Activated CD4-positive, alpha-beta T cell treated with anti-CD3 and anti-CD28 coated beads for 48 hours (primary cell): ENCODE data around the gene PTGES.
"Not testable (repeated sequence)": the region's sequence is repeated elsewhere in the genome, so short reads cannot be mapped to it uniquely, and the experiment has no call there.

ENCODE experiments used
- DNase-seq: peaks from one replicate; pipeline ENCODE4 v3.0.0-alpha.2; 2020

The PTGES gene

DNA sequence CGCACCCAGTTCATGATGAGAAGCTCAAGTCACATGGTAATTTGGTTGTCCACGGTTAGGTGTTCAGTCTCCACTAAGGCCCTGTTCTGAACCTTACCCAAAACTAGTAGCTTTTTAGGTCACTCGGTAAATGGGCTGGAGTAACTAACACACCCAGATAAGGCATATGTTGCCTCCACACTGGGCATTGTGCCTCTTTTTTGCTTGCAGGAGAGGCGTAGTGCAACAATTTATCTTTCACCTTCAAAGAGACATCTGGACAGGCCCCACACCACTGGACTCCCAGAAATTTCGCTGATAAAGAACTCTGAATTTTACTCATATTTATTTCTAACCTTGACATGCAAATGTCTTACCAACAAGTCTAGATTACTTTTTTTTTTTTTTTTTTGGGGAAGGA is 16.8 kb upstream of the PTGES start:
- DNase-seq: no peak

DNA sequence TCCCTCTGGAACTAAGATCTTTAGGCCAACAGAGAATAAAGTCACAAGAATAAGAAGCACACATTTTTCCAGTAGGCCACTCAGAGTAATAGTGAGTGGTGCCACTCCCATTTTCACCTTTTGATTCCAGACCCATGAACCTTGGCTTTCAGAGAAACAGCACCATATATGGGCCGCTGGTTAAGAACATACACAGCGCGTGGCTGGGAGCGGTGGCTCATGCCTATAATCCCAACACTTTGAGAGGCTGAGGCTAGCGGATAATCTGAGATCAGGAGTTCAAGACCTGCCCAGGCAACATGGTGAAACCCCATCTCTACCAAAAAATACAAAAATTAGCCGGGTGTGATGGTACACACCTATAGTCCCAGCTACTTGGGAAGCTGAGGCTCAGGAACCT is 15.6 kb upstream of the PTGES start:
- no peak for DNase-seq

DNA sequence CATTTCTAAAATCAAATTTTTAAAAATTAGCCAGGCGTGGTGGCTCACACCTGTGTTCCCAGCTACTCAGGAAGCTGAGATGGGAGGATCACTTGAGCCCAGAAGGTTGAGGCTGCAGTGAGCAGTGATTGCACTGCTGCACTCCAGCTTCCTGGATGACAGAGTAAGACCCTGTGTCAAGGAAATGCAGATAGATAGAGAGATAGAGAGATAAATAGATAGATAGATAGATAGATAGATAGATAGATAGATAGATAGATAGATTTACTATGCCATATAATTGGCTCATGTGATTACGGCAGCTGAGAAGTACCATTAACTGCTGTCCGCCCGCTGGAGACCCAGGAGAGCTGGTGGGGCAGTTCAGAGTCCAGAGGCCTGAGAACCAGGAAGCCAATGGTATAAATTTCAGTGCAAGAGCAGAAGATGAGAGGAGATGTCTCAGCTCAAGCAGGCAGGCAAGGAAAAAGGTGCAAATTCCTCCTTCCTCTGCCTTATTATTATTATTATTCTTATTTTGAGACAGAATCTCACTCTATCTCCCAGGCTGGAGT is 13.0 kb upstream of the PTGES start:
- no peak for DNase-seq

DNA sequence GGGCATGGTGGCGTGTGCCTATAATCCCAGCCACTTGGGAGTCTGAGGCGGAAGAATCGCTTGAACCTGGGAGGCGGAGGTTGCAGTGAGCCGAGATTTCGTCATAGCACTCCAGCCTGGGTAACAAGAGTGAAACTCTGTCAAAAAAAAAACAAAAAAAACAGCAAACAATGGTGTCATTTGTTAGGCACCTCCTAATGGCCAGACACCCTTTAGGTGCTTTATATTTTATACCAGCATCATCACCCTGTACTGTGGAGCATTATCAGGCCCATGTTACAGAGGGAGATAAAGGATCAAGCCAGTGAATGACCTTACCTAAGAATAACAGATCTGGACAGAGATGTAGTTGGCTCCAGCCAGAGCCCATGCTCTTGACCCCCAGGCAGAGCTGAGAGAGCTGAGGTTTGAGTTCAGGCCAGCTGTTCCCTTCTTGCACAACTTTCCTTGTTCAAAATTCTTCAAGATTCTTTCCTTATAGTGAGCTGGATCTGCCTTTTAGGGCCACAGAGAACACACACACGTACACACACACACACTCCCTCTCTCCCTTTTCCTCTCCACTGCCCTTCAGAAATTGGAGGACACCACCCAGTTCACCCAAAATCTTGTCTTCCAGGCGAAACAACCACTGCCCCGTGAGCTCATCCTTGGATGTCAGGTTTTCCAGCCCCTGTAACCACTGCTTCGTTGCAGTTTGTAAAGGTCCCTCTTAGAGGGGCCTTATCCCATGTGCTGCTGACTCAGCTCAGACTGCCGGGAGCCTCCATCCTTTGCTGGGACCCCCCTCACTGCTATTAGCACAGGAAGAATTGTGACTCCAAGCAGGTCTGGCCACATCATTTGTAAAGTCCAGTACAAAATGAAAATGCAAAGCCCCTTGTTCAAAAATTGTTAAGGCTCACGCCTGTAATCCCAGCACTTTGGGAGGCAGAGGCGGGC is 10.4 kb upstream of the PTGES start:
- no peak for DNase-seq

DNA sequence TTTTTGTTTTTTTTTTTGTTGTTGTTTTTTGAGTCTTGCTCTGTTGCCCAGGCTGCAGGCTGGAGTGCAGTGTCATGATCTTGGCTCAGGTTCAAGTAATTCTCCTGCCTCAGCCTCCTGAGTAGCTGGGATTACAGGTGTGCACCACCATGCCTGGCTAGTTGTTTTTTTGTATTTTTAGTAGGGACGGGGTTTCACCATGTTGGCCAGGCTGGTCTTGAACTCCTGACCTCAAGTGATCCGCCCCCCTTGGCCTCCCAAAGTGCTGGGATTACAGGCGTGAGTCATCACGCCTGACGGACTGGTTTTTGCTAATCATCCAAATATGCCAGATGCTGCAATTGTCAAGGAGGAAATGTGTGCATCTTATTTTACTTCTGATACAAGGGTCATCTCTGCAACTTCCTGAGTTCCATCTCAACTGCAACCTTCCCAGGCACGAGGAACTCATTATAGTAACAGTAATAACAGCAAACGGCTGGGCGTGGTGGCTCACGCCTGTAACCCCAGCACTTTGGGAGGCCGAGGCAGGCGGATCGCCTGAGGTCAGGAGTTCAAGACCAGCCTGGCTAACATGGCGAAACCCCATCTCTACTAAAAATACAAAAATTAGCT is 9.6 kb upstream of the PTGES start:
- DNase-seq: not testable (repeated sequence)

DNA sequence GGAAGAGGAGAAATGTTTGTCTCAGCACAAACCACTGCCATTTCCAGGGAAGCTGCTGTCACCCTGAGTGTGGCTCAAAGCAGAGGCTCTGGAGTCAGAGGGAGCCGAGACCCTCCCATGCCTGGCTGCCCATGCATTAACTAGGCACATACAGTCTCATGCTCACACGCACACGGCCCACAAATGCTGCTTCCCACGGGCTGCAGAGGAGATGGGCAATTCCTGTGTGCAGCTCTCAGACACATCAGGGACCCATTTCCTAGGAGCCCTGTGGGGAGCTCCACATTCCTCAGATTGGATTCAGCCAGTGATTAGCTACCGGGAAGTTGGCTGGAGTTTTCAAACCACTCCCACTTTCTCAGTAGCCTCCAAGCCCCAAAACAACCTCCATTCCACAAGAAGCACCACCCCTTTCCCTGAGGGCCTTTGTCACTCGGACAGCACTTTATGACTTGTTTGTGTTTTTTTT is 9.1 kb upstream of the PTGES start:
- no peak for DNase-seq

DNA sequence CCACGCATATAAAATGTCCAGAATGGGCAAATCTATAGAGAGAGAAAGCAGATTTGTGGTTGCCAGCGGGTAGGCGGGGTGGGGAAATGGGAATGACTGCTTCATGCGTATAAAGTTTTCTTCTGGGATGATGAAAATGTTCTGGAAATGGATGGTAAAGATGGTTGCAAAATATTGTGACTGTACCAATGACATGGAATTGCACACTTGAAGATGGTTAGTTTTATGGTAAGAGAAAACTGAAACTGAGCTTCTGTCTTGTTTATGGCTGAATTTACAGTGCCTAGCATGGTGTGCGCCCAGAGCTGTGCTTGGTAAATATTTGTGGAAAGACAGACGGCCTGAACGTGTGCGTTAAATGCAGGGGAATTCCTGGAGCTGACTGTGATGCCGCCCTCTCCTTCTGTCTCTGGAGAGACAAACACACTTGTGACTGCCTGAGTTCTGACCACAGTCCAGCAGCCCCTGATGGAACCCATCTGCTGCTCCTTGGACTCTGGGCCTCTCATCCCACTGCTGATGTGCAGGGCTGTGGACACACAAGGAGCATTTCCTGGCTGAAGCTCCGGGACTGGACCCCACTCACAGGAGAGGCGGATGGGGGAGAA is 8.6 kb upstream of the PTGES start:
- no peak for DNase-seq

DNA sequence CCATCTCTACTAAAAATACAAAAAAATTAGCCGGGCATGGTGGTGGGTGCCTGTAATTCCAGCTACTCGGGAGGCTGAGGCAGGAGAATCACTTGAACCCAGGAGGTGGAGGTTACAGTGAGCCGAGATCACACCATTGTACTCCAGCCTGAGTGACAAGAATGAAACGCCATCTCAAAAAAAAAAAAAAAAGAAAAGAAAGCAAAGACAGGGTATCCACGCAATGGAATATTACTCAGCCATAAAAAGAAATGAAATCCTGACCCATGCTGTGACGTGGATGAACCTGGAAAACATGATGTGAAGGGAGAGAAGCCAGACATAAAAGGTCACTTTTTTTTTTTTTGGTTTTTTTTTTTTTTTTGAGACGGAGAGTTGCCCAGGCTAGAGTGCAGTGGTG is 7.9 kb upstream of the PTGES start:
- not testable (repeated sequence) for DNase-seq

DNA sequence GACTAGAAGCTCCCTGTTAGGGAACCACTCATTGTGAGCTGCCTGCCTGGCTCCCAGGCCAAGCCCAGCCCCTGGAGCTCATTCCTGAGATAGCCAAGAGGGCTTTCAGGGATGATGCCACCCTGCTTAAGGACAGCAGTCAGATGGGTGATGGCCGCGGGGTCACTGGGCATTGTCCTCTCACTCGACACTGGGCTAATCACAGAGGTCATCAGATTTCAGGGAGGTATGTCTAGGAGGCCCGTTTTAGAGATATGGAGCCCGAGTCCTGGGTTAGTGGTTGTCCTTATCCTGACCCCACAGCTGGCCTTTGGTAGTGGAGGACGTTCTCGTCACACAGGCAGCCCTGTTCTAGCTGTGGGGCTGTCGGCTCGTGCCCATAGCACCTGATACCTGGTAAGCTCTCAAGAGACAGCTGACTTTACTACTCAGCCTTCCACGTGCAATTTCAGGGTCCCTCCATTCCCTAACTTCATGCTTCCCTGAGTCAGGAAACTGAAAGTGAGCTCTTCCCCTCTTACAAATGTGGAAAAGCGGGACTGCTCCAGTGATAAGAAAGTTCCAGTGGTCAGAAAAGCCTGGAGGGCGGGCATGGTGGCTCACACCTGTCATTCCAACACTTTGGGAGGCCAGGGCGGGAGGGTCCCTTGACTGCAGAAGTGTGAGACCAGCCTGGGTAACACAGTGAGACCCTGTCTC is 7.1 kb upstream of the PTGES start:
- DNase-seq: no peak

DNA sequence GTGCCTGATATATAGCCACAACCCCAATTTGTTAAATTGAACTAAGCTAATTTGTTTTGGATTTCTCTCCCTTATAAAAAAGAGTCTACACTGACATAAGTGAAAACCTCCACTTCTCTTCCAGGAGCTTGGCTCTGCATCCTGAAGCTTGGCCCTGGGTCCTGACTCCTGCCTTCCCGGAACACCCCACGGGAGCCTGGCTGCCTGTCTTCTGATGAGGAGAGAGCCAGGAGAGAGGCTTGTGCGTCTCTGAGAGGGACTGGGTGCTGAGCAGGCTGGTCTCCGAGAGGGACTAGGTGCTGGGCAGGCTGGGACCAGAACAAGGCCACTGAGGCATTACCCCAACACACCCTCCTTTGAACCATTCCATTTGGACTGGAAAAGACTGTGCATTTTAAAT is 6.5 kb upstream of the PTGES start:
- no peak for DNase-seq

DNA sequence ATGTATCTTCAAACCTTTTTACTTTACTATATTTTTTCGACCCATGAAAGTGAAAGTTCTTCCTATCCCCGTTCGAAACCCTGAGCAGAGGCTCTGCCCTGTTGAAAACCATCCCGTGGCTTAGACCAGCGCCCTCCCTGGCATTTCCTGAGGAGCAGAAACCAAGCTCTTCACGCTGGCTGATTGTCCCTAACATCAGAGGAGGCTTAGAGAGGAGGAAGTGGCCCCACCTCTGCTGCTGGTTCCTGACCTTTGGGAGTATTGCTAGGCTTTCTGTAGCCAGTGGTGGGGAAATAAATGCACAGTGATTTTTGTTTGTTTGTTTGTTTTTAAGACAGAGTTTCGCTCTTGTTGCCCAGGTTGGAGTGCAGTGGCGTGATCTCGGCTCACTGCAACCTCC is 4.2 kb upstream of the PTGES start:
- DNase-seq: no peak

DNA sequence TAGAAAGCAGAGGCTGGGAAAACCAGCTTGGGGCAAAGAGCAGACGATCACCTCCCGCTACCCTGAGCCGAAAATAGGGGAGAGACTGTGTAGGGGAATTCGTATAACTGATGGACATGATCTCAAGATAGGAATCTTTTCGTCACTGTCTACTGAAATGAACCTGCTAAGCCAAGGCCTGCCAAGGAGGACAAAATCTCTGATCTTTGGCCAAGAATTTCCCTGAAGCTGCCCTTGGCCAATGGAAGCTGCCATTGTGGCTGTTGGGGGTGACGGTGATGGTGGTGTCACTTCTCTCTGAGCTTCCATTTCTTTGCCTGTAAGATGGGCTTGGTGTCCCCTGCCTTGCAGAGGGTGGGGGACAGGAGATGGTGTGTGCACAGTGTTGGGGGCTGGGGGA is 3.3 kb upstream of the PTGES start:
- no peak for DNase-seq

DNA sequence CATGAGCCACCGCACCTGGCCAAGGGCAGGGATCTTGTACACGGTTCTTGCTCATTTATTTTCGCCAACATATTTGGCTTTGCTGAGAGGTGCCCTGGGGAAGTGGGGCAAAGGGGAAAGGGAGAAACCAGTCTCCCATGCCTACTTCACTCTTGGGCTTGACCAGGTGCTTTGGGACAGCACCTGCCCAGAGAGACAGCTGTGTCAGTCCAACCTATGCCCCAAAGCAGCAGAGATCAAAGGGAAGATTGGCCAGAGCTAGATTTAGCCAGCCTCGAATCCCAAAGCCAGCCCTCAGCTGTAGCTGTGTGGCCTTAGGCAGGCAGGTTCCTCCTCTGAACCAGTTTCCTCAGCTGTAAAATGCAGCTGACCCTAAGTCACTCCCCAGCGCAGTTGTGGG is 2.3 kb upstream of the PTGES start:
- DNase-seq: no peak

DNA sequence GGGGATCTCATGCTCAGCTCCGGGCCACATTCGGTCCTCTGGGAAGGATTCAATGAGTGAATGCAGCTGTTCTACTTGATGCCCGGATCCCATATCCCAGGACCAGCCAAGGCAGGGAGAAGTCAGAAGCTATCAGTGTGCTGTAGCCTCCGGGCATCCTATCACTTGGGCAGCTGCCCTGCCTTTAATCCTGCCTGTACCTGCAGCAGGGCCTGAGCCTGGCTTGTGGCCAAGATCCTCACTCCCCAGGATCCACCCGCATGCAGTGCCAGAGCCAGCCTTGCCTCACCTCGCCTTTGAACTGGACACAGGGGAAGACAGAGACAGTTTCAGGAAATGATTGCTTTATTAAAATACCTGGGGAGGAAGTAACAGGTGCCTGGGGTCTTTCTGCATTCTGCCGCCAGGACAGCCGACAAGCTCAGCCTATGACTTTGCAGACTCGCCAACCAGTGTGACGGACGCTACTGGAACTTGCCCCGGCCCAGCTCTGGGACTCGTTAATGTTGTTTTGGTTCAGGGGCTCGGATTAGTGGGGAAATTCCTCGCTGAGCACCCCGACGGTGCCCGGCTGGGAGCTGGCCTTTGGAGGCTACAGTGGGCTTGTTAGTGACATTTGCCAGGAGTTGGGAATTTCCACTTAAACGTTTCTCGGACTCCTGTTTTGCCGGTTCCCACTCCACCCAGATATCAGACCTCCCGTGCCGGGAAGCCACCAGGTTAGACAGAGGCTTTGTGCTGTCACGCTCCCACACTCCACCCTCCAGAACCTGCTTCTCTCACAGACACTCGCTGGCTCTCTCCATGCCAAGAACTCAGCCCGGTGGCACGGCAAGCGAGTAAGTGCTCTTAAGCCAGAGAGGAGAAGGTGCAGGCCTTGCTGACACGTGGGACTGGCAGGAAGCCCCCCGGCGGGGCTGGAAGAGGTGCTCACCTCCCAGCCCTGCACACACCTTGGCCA is 721 bp downstream of the PTGES start:
- DNase-seq: no peak

DNA sequence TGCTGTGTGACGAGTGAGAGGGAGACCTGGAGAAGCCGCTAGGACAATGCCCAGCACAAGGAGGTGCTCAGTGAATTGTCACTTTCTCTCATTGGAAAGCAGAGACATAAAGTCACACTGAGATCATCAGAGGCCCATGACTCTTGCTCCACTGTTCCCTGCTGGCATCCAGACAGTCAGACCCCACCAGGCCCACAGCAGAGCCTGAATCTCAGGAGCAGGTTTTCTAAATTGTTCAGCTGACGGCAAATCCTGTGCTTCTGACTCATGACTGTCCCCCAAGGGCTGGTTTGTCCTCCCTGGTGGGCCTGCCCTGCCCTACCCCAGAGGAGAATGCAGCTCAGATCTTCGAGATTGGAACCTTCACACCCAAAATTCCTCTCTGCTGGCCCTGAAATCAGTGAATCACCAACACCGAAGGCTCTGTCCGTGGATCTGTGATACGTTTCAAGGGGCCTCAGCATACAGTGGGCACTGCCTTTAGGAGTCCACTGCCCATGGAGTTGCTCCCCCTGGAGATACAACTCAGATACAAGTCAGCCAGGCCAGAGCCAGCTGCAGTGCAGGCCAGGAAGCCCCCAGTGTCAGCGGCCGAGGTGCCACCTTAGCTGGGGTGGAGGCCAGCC is 2.7 kb downstream of the PTGES start:
- DNase-seq: no peak

DNA sequence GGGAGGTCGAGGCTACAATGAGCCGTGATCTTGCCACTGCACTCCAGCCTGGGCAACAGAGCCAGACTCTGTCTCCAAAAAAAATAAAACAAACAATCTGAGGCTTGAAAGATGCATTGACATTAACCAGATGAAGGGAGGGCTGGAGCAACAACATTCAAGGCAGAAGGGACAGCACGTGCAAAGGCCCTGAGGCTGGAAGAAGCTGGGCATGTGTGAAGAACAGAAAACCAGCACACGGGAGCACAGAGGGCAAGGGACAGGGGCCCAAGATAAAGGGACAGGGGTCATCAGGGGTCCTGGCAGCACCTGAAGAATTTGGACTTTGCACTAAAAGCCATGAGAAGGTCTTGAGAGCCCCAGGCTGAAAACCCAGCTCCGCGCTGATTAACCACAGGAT is 3.3 kb downstream of the PTGES start:
- no peak for DNase-seq

DNA sequence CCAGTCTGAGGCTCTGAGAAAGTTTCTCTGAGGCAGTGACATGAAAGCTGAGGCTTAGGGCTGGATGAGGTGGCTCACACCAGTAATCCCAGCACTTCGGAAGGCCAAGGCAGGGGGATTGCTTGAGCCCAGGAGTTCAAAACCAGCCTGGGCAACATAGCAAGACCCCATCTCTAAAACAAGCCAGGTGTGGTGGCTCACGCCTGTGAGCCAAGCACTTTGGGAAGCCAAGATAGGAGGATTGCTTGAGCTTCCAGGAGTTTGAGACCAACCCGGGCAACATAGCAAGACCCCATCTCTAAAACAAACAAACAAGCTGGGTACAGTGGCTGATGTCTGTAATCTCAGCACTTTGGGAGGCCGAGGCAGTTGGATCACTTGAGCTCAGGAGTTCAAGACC is 3.8 kb downstream of the PTGES start:
- DNase-seq: not testable (repeated sequence)

DNA sequence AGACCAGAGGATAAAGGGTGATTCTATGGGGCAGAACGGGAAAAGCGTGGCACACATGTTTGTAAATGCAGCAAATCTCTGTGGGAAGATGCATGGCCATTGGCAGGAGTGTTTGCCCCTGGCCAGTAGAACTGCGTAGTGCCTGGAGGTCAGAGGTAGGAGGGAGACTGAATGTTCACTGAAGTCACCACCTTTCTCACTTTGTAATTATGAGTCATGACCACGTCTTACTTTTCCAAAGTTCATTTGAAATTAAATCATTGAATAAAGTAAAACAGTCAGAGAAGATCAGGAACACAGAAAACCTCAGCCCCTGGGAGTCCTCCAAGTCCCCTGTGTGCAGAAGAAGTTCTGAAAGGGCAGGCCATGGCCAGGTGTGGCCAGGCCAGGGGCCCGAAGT is 4.6 kb downstream of the PTGES start:
- no peak for DNase-seq

DNA sequence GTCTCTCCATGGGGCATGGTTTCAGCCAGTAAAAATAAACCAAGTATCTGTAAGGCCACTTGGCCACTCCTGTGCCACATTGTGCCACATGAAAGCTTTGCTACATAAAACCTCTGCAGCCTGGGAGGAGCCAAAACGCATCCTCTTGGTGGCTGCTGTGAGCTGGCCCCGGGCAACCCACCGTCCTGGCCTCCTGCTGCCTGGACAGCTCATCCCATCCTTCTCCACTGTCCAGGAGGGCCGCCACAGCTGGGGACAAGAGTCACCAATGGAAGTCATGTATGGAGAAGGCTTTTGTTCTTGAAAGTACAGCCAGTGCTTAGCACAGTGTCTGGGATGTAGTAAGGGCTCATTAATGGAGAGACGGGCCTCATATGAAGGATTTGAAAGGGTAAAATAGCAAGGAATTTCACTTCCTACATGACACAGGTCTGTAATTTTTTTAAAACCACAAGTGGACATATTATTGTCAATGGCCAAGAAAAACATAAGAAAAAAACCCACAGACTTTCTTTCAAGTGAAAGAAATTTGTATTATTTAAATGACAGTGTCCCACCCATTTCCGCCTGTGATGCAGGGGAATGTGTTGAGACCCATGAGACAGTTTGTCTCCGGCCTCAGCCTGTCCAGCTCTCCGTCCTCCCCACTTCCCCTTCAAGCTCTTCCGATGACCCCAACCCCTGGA is 6.6 kb downstream of the PTGES start:
- no peak for DNase-seq

DNA sequence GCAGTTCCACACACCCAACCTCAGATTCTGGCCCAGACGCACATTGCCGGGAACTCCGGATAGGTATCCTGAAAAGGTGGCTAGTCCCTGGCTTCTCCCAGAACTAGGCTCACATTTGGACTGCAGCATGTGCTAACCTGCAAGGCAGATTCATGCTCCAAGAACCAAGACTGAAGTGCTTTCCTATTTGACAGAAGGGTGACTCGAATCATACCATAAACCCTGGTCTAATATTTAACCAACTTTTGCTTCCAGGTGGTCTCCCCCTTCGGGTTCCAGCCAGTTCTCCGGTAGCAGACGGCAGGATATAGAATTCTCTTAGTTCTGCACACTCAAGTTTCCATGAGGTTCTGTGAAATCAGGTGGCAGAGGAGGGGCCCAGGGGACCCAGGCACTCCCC is 7.6 kb downstream of the PTGES start:
- no peak for DNase-seq
